Uterus (tissue), 2 donors: ENCODE results near the gene CCDC38.

Experiments
- CTCF ChIP-seq, 4 experiments: fragments of 200-600 bp in 2 of 4; fragments of 450-650 bp in 2 of 4; sonication (generic) in 2 of 4; IDR thresholded peaks; one replicate each; pipeline ENCODE4 v1.5.1; 2016 to 2019; ENCODE audit warnings: antibody characterized with exemption in 4 of 4, mild to moderate bottlenecking in 2 of 4, moderate library complexity in 1 of 4
- POLR2A ChIP-seq, 2 donors: fragments of 450-650 bp; IDR thresholded peaks; one replicate each; pipeline ENCODE4 v1.6.1; 2016; ENCODE audit warnings: antibody characterized with exemption in 2 of 2, mild to moderate bottlenecking in 1 of 2, moderate library complexity in 1 of 2

- TF ChIP-seq CTCF (IDR thresholded peaks at IDR 0.05) (no peak), POLR2A (IDR thresholded peaks at IDR 0.05) (no peak)
These were observed 105.0 kb downstream of the CCDC38 start for GRCh38 chr12:95837240-95838038.
